ENCODE results near the gene LDB3.

Gene LDB3

GRCh38 chr10:86742230-86742629, 73.9 kb downstream of the LDB3 start:
- no peak for DNase-seq
- intact Hi-C loops (cut with DNase I) = no loop called here

GRCh38 chr10:86744067-86744725, 75.9 kb downstream of the LDB3 start:
- DNase-seq = no peak
- intact Hi-C loops (cut with DNase I) = no loop called here

- DNase-seq = no peak
Observed at GRCh38 chr10:86747796-86748581, 79.7 kb downstream of the LDB3 start.

GRCh38 chr10:86749854-86750253, 81.5 kb downstream of the LDB3 start:
- DNase-seq = peak in 1 of 42 donors; percentile 11
- intact Hi-C loops (cut with DNase I) = no loop called here

More at GRCh38 chr10:86747796-86748581, 79.7 kb downstream of the LDB3 start:
- intact Hi-C loops (cut with DNase I) = no loop called here

GRCh38 chr10:86751477-86751876, 83.2 kb downstream of the LDB3 start:
- intact Hi-C loops (cut with DNase I) = no loop called here

GRCh38 chr10:86752311-86752710, 84.0 kb downstream of the LDB3 start:
- no peak for DNase-seq
- intact Hi-C loops (cut with DNase I) = no loop called here

More at GRCh38 chr10:86751477-86751876, 83.2 kb downstream of the LDB3 start:
- no peak for DNase-seq

- intact Hi-C loops (cut with DNase I) = no loop called here
- DNase-seq = no peak
Observed at GRCh38 chr10:86753051-86753450, 84.7 kb downstream of the LDB3 start.

- no peak for DNase-seq
- intact Hi-C loops (cut with DNase I) = no loop called here
Observed at GRCh38 chr10:86753638-86754434, 85.5 kb downstream of the LDB3 start.

- intact Hi-C loops (cut with DNase I) = loop anchor here (5.0 kb wide), 2 partner anchors 43 to 142 kb away; no protein-coding TSS in a partner anchor
- DNase-seq = no peak
Observed at GRCh38 chr10:86755454-86755739, 87.1 kb downstream of the LDB3 start.

GRCh38 chr10:86755740-86756510, 87.6 kb downstream of the LDB3 start:
- DNase-seq = peak; percentile 51 to 97 (median 92)
- intact Hi-C loops (cut with DNase I) = loop anchor here (5.0 kb wide), 2 partner anchors 44 to 141 kb away; no protein-coding TSS in a partner anchor

GRCh38 chr10:86756511-86757112, 88.3 kb downstream of the LDB3 start, which contains the start of gene BMPR1A:
Gene BMPR1A, plus strand, starts transcription at chr10:86756619. Its CDS starts 119,400 bp downstream, at chr10:86876019.
- DNase-seq = peak in 6 of 42 donors; percentile 42 to 94 (median 88)
- intact Hi-C loops (cut with DNase I) = loop anchor here (5.0 kb wide), 2 partner anchors 44 to 141 kb away; no protein-coding TSS in a partner anchor

GRCh38 chr10:86757113-86757972, 89.0 kb downstream of the LDB3 start:
- intact Hi-C loops (cut with DNase I) = loop anchor here (5.0 kb wide), 2 partner anchors 45 to 140 kb away; no protein-coding TSS in a partner anchor
- peak in 39 of 42 donors; percentile 14 to 64 (median 37) for DNase-seq

GRCh38 chr10:86758189-86759072, 90.1 kb downstream of the LDB3 start:
- intact Hi-C loops (cut with DNase I) = loop anchor here (5.0 kb wide), 2 partner anchors 46 to 139 kb away; no protein-coding TSS in a partner anchor
- no peak for DNase-seq

- DNase-seq = no peak
- intact Hi-C loops (cut with DNase I) = loop anchor here (5.0 kb wide), 2 partner anchors 47 to 138 kb away; no protein-coding TSS in a partner anchor
Observed at GRCh38 chr10:86759073-86759672, 90.9 kb downstream of the LDB3 start.

GRCh38 chr10:86763404-86763803, 95.1 kb downstream of the LDB3 start:
- intact Hi-C loops (cut with DNase I) = no loop called here
- no peak for DNase-seq

- no peak for DNase-seq
- intact Hi-C loops (cut with DNase I) = no loop called here
Observed at GRCh38 chr10:86765548-86765947, 97.2 kb downstream of the LDB3 start.
